ENCODE data around the gene MYO16.
A peak's percentile ranks its signal among the peaks of the same experiment; 100 is the strongest.

MYO16 gene

GRCh38 chr13:108903613-108904012 is 274.2 kb downstream of the MYO16 start:
- DNase-seq = no peak

GRCh38 chr13:108911807-108912206 is 282.4 kb downstream of the MYO16 start:
- no peak for DNase-seq

GRCh38 chr13:108913731-108914130 is 284.3 kb downstream of the MYO16 start:
- DNase-seq = peak; percentile 10

- DNase-seq = no peak
These were observed 285.8 kb downstream of the MYO16 start for GRCh38 chr13:108915095-108915633.

- DNase-seq = peak; percentile 62
These were observed 286.5 kb downstream of the MYO16 start for GRCh38 chr13:108915634-108916512.

GRCh38 chr13:108917581-108917980 is 288.2 kb downstream of the MYO16 start:
- no peak for DNase-seq

GRCh38 chr13:108919036-108919907 is 289.9 kb downstream of the MYO16 start:
- no peak for DNase-seq

- DNase-seq = no peak
These were observed 290.7 kb downstream of the MYO16 start for GRCh38 chr13:108920137-108920536.

GRCh38 chr13:108921238-108921637 is 291.8 kb downstream of the MYO16 start:
- no peak for DNase-seq

GRCh38 chr13:108922108-108922507 is 292.7 kb downstream of the MYO16 start:
- no peak for DNase-seq

- DNase-seq = no peak
These were observed 294.1 kb downstream of the MYO16 start for GRCh38 chr13:108923386-108924047.

- DNase-seq = no peak
These were observed 294.7 kb downstream of the MYO16 start for GRCh38 chr13:108924134-108924533.

- peak; percentile 12 for DNase-seq
These were observed 295.1 kb downstream of the MYO16 start for GRCh38 chr13:108924541-108924940.

GRCh38 chr13:108925070-108925469 is 295.7 kb downstream of the MYO16 start:
- no peak for DNase-seq

- no peak for DNase-seq
These were observed 297.5 kb downstream of the MYO16 start for GRCh38 chr13:108926862-108927261.

GRCh38 chr13:108927615-108928014 is 298.2 kb downstream of the MYO16 start:
- DNase-seq = no peak

- DNase-seq = no peak
These were observed 300.3 kb downstream of the MYO16 start for GRCh38 chr13:108929532-108930206.

- DNase-seq = no peak
These were observed 302.8 kb downstream of the MYO16 start for GRCh38 chr13:108932196-108932595.

GRCh38 chr13:108933061-108933460 is 303.6 kb downstream of the MYO16 start:
- no peak for DNase-seq

- no peak for DNase-seq
These were observed 308.7 kb downstream of the MYO16 start for GRCh38 chr13:108938155-108938554.

- no peak for DNase-seq
These were observed 310.7 kb downstream of the MYO16 start for GRCh38 chr13:108940121-108940520.

- no peak for DNase-seq
These were observed 314.4 kb downstream of the MYO16 start for GRCh38 chr13:108943842-108944241.
